GM18502 (cell line): ENCODE measurements around the gene HLA-DMB.

ENCODE experiments used
- ATAC-seq: cut with Tn5 transposase; IDR thresholded peaks from one replicate; pipeline ENCODE4 v1.9.1; 2021; ENCODE audit warnings: mild to moderate bottlenecking; ENCODE audit not compliant: unreplicated experiment, poor library complexity

The HLA-DMB gene

GRCh38 chr6:32931211-32931610 is 9.6 kb downstream of the HLA-DMB start:
- ATAC-seq: no peak

DNA sequence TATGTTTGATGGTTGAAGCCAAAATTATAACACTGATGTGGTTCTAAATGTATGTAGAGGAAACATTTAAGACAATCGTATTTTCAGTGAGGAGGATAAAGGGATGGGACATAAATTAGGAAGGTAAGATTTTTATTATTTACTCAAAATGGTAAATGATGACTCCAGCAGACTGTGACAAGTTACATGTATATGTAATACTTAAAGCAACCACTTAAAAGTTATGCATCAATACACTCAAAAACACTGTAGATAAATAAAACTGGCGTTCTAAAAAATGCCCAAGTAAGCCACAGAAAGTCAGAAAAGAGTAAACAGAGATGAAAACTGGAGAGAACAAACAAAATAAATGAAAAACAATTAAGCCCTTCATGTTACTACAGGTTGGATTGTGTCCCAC is 18.7 kb downstream of the HLA-DMB start:
- ATAC-seq: no peak

DNA sequence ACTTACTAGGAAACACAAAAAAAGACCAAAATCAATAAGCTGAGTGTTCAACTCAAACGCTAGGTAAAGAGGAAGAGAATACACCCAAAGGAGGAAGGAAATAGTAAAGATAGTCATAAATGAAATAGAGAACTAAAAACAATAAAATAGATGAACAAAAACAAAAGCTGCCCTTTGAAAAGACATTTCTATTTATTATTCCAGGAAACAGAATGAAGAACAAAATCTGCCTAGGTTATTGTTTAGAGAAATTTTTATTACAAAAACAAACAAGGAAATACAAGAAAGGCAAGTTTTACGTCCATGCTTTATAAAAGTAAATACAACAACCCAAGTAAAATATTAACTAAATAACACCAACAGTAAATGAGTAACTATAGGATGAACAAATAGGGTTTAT is 20.1 kb downstream of the HLA-DMB start:
- no peak for ATAC-seq

- no peak for ATAC-seq
These were observed 27.9 kb downstream of the HLA-DMB start for GRCh38 chr6:32912951-32913350.

GRCh38 chr6:32908897-32909296 is 31.9 kb downstream of the HLA-DMB start:
- ATAC-seq: no peak

DNA sequence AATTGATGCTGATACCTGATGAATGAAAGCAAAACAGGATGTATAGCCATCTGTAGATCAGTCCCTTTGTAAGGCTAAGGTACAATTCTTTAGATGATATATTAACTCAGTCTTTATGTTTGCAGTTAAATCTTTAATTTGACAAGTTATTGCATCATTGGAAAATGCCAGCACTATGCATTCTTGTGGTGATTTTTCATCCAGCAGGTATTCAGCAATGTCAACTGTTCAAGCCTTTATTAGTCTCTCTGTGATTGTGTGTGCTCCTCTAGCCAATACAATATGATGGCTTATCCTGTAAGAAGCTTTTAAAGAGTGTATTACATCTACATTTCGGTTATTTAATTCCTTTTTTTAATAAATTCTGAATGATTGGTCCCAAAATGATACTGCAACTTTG is 34.3 kb downstream of the HLA-DMB start:
- no peak for ATAC-seq

DNA sequence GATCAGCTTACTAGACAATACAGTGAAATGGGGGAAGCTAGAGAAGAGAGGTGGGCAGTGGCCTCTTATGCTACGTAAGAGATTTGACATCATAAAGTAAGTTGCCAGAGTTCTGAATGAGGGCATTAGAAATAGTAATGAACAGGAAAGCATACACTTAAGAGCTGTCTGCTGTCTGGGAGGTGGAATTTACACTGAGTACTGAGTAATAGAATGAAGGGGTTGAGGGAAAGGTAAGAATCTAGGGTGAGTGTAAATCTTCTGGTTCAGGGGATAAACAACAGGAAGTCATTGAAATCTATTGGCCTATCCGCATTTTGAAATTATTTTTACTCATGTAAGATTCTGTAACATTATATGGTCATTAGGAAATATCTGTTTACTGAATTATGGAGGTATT is 35.8 kb downstream of the HLA-DMB start:
- ATAC-seq: no peak

DNA sequence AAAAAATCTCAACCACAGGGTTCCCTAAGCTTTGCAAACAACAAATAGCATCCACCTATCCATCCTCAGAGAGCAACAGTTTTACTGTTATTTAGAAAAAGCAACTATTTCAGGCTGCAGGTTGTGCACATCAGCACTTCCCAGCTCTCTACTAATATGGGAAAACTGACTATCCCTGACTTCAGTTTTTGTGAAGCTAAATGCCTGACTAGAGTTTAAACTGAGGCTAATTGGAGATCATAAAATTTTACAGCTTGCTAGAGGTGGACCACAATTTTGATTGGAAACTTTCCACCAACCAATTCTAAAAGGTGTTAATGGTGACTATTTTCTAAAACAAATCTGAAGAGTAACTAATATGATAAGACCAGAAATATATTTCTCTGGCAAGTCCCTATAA is 36.9 kb downstream of the HLA-DMB start:
- no peak for ATAC-seq

DNA sequence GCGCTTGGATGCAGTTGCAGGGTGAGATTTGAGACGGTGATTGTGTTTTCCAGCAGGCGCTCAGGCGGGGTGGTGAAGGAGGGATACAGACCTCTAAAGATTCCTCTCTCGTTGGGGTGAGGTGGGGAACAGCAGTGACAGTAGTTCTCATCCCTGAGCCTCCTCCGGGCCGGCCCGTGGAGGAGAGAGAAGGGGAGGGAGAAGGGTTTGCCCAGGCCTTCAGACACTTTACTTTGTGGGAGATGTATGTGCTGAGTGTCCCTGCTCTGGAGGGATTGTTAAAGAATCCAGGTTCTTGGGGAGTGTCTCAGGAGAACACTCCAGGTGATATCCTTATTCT is 45.9 kb downstream of the HLA-DMB start:
- ATAC-seq: peak; percentile 8

DNA sequence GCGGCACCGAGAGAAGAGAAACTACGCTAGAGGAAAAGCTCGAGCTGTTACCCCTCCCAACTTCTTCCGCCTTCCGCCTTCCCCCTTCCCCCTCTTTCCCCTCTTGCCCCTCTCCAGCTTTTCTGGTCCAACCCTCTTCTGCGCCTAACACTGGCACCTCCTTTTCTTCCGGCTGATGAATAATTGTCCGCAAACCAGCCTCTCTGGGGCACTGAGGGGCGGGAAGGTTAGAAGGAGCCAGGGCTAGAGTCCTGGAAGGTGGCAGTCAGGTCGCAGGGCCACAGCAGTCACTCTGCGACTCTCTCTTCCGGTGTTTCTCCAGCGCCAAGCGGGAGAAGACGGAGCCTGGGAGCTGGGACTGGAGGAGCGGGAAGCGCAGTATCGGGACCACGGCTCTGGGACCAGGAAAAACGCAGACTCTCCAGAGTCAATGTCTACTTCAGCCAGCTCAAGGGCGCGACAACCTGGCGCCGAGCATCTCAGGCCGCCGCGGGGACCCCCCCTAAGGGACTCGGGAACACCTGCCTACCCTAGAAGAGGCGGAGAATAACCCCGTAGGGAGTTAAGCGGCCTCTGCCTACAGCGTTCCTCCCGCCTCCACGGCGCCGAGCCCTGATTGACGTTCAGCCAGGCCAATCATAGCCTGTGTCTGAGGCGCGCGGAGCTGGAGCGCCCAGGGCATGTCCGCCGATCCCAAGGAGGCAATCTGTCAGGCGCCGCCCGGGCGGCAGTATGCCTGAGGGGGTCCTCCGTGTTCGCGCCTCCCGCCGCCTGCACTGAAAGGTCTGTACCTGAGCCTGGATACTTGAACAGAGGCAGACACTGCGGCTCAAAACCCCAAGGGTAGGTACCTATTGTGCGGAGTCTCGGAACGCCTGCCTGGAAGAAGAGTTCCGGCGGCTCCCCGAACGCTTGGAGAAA is 46.5 kb downstream of the HLA-DMB start:
- peak; percentile 97 for ATAC-seq

DNA sequence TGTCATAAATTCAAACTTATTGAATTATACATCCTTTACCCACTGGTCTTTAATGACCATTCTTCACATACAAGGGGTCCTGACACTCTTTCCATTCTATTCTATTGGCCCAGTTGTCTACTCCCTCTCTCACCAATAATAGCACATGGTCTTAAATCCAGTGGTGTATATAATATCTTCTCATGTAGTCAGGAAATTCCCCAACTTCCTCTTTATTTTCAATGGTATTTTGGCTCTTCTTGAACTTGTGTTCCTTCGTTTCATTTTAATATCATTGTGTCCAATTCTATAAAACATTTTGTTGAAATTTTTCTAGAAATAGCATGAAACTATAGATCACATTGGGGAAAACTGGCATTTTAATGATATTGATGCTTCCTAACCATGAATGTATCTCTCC is 50.0 kb downstream of the HLA-DMB start:
- ATAC-seq: no peak

GRCh38 chr6:32889533-32889932 is 51.3 kb downstream of the HLA-DMB start:
- ATAC-seq: no peak

DNA sequence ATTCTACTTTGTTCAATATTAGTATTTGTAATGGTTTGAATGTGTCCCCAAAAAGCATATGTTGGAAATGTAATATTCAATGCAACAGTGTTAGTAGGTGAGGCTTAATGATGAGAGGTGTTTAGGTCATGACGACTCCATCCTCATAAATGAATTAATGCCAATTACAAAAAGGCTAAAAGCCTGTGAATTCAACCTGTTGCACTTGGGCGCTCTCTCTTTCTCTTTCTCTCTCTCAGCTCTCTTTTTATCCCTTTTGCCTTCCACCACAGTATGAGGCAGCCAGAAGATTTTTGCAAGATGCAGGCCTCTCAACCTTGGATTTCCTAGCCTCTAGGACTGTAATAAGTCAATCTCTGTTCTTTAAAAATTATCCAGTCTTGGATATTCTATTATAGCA is 52.3 kb downstream of the HLA-DMB start:
- ATAC-seq: no peak

GRCh38 chr6:32887616-32888015 is 53.2 kb downstream of the HLA-DMB start:
- no peak for ATAC-seq

DNA sequence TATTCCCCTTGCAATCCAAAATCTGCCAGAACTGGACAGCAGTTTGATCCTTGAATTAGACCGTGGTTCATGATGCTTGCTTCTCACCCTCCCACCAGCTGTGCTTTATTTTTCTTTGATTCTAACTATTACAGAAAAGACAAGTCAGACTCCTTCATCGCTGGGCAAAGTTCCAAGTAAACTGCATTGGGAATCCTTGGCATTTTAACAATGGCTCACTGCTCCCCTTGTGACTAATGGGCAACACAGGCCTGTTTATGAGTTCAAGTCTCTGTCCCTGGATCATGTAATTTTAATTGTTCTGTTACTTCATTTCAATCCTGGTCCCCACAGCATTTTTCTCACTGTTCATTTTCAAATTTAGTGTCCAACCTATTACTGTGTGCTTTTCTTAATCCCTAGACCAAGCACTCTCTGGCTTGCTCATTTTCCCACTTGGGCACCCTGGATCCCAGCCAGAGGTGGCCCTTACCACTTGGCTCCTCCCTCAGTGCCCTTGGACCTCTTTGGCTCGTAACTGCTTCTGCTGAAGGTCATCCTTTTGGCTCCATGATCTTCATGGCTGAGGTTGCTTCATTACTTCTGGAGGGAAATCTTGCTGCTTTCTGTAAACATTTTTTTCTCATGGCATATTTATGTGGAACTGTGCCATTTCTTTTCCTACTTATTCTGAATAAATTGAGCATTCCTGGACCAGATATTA is 54.0 kb downstream of the HLA-DMB start:
- no peak for ATAC-seq

DNA sequence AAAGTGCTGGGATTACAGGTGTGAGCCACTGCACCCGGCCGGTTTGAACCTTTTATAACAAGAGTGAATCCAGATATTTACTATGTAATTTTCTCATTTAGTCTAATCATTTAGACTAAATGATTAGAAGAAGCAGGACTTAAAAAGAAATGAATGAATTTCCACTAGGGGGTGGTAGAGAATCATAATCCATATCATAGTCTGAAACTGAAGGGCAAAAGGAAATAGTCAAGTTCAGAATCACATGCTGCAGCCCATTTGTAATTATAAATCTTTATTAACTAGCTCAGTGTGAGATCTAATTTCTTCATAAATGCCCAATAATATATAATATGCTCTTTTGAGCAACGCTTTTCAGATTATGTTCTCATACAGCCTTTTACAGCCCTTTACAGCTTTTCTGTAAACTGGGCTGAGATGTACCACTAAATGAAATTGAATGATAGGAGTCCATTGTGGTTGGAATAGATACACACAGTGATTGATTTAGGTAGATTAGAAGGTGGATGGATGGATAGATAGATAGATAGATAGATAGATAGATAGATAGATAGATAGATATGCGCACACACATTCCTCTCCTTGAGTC is 55.0 kb downstream of the HLA-DMB start:
- ATAC-seq: no peak
